ENCODE results near the gene AP3M1. TPM values are rescaled to one million over a fixed set of nuclear protein-coding genes. Genes with fewer than 3 reads are reported as not detected.

AP3M1 gene
- total RNA-seq, 4 donors from 2014 or later, result 19.7 to 24.7 (median 21.1) TPM

DNA sequence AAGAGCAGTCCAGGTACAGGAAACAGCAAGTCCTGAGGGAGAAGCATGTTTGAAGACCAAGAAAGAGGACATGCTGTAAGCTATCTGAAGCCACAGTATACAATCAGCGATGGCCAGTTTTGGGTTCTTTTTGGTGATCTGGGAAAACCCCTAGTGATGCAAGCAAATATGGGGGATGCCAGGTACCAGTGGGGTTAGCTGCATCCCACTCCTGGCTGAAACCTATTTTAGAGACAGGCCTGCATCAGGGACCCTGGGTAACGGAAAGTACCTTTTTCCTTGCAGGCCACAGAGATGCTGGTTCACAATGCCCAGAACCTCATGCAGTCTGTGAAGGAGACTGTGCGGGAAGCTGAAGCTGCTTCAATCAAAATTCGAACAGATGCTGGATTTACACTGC is 32.9 kb downstream of the AP3M1 start:
- no peak overlapping the region for H3K4me3 ChIP-seq
- peak in 1 of 2 donors; percentile 40 for DNase-seq (ENCODE audit: low spot score in 2 of 2)
- H3K27ac ChIP-seq, result no peak overlapping the region
- no peaks in the 10 kb centered on the region for H3K9me3 ChIP-seq
- peaks cover 32% of the 10 kb centered on the region for H3K4me1 ChIP-seq
- no peaks in the 10 kb centered on the region for H3K27me3 ChIP-seq
- peaks cover 74% of the 10 kb centered on the region for H3K36me3 ChIP-seq
- WGBS, result 98% methylated on average over 4 of the region's 4 CpGs
- TF ChIP-seq EP300 (IDR thresholded peaks at IDR 0.05) (no peak), POLR2AphosphoS5 (IDR thresholded peaks at IDR 0.05) (no peak), POLR2A (IDR thresholded peaks at IDR 0.05) (no peak)
- TF ChIP-seq, protein P1, sequence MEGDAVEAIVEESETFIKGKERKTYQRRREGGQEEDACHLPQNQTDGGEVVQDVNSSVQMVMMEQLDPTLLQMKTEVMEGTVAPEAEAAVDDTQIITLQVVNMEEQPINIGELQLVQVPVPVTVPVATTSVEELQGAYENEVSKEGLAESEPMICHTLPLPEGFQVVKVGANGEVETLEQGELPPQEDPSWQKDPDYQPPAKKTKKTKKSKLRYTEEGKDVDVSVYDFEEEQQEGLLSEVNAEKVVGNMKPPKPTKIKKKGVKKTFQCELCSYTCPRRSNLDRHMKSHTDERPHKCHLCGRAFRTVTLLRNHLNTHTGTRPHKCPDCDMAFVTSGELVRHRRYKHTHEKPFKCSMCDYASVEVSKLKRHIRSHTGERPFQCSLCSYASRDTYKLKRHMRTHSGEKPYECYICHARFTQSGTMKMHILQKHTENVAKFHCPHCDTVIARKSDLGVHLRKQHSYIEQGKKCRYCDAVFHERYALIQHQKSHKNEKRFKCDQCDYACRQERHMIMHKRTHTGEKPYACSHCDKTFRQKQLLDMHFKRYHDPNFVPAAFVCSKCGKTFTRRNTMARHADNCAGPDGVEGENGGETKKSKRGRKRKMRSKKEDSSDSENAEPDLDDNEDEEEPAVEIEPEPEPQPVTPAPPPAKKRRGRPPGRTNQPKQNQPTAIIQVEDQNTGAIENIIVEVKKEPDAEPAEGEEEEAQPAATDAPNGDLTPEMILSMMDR (IDR thresholded peaks at IDR 0.05), result no peak

DNA sequence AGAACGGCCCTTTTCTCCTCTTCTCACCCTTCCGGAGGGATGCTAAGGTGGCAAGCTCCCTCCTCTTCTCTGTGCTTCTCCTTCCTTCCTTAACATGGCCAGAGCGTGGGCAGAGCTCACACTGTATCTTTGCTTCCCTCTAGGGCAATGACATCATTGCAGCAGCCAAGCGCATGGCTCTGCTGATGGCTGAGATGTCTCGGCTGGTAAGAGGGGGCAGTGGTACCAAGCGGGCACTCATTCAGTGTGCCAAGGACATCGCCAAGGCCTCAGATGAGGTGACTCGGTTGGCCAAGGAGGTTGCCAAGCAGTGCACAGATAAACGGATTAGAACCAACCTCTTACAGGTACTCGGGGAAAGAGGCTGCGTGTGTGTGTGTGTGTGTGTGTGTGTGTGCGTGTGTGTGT is 36.6 kb downstream of the AP3M1 start:
- TF ChIP-seq, protein P1 (IDR thresholded peaks at IDR 0.05), result no peak
- TF ChIP-seq POLR2AphosphoS5 (IDR thresholded peaks at IDR 0.05) (no peak), EP300 (IDR thresholded peaks at IDR 0.05) (no peak), POLR2A (IDR thresholded peaks at IDR 0.05) (no peak)
- H3K27me3 ChIP-seq, result no peaks in the 10 kb centered on the region
- no peak for DNase-seq (ENCODE audit: low spot score in 2 of 2)
- H3K27ac ChIP-seq, result no peak overlapping the region
- H3K4me3 ChIP-seq, result no peak overlapping the region
- no peaks in the 10 kb centered on the region for H3K9me3 ChIP-seq
- WGBS, result 48% methylated on average over 12 of the region's 12 CpGs
- peaks cover 21% of the 10 kb centered on the region for H3K4me1 ChIP-seq
- H3K36me3 ChIP-seq, result peaks cover 83% of the 10 kb centered on the region

DNA sequence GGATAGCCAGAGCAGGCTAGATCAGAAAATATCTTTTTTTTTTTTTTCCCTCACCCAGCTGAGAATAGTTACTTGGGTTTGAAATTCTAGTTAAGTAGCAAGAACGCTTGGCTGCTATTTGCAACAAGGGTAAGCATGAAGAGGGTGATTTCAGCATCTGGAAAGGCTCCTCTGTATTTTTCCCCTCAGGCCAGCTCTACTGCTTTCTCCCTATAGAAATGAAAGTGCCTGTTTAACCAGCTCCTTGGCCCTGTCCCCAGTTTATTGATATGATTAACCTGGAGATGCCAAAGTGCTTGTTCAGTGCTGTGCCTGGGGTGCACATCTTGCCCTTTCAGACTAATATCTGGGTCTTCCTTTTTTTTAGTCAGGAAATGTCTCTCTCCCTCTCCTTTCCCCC is 37.1 kb downstream of the AP3M1 start:
- H3K27ac ChIP-seq, result no peak overlapping the region
- no peak for DNase-seq (ENCODE audit: low spot score in 2 of 2)
- WGBS, result 16% methylated on average over 1 of the region's 1 CpG
- H3K4me1 ChIP-seq, result peaks cover 17% of the 10 kb centered on the region
- H3K27me3 ChIP-seq, result no peaks in the 10 kb centered on the region
- no peak overlapping the region for H3K4me3 ChIP-seq
- H3K36me3 ChIP-seq, result peaks cover 83% of the 10 kb centered on the region
- no peaks in the 10 kb centered on the region for H3K9me3 ChIP-seq
- TF ChIP-seq, protein P1 (IDR thresholded peaks at IDR 0.05), result no peak
- TF ChIP-seq POLR2AphosphoS5 (IDR thresholded peaks at IDR 0.05), result no peak
- TF ChIP-seq POLR2A (IDR thresholded peaks at IDR 0.05), result no peak
- TF ChIP-seq EP300 (IDR thresholded peaks at IDR 0.05), result no peak

DNA sequence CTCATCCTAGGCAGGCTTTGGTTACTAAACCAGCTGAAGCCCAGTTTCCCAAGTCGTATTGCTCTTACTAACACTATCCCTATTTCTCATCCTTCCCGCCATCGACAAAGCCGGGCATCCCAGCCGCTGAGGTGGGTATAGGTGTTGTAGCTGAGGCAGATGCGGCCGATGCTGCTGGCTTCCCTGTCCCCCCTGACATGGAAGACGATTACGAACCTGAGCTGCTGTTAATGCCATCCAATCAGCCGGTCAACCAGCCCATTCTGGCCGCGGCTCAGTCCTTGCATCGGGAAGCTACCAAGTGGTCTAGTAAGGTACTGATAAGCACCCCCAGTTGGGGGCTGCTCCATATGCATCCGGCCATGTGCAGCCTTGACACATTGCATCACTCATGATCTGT is 38.8 kb downstream of the AP3M1 start:
- Histone ChIP-seq H3K4me3 (no peak overlapping the region), H3K36me3 (peaks cover 83% of the 10 kb centered on the region), H3K4me1 (peaks cover 15% of the 10 kb centered on the region), H3K27me3 (no peaks in the 10 kb centered on the region), H3K27ac (no peak overlapping the region), H3K9me3 (no peaks in the 10 kb centered on the region)
- no peak for DNase-seq (ENCODE audit: low spot score in 2 of 2)
- WGBS, result 99% methylated on average over 13 of the region's 14 CpGs
- TF ChIP-seq EP300 (IDR thresholded peaks at IDR 0.05), result no peak
- TF ChIP-seq POLR2AphosphoS5 (IDR thresholded peaks at IDR 0.05), result no peak
- TF ChIP-seq, protein P1 (IDR thresholded peaks at IDR 0.05), result no peak
- no peak for TF ChIP-seq POLR2A (IDR thresholded peaks at IDR 0.05)

DNA sequence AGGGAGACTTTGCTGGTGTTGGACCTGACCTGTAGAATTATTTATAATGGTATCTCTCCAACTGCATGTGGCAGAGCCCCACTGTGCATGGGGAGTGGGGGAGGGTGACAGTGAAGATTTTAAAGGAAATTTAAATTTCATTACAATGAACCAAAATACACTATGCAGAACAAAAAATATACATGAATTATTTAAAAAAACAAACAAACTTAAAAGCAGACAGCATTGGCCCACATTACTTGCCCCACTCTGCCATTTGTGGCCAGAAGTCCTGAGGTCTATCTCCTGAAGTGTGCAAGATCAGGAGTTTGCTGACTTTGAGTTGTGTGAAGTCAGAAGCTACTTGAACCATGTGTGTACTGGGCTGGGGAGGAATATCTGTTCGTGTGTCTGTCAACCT is 40.5 kb downstream of the AP3M1 start:
- 71% methylated on average over 1 of the region's 1 CpG for WGBS
- TF ChIP-seq POLR2AphosphoS5 (IDR thresholded peaks at IDR 0.05) (no peak), POLR2A (IDR thresholded peaks at IDR 0.05) (no peak), EP300 (IDR thresholded peaks at IDR 0.05) (no peak)
- TF ChIP-seq, protein P1 (IDR thresholded peaks at IDR 0.05), result no peak
- H3K27me3 ChIP-seq, result no peaks in the 10 kb centered on the region
- no peak overlapping the region for H3K27ac ChIP-seq
- H3K4me3 ChIP-seq, result no peak overlapping the region
- H3K4me1 ChIP-seq, result peaks cover 17% of the 10 kb centered on the region
- H3K9me3 ChIP-seq, result no peaks in the 10 kb centered on the region
- no peak for DNase-seq (ENCODE audit: low spot score in 2 of 2)
- H3K36me3 ChIP-seq, result peaks cover 85% of the 10 kb centered on the region

Data from suprapubic skin (tissue), 4 donors.